ENCODE results near the gene KY. TPM values are rescaled to one million over a fixed set of nuclear protein-coding genes. Genes with fewer than 3 reads are reported as not detected.

KY gene
- total RNA-seq, 2 experiments from 2014 or later, result not detected

DNA sequence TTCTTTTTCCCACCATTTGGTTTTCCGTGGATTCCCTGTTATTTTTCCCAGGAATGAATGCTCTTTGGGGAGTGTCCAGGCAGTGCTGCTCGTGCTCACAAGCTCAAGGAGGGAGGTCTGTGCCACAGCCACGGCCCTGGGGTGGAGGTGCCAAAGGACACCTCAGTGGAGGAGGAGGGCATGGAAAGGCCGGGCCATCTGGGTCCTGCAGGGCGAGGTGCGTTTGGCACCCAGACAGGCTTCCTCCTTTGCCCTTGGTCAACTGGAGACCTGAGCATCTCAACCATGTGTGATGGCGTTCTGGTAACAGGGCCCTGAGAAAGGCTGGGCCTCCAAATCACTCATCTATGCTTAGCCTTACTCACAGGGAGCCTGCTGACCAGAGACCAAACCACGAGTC, 25.4 kb downstream of the KY start:
- Histone ChIP-seq H3K4me1 (ENCODE audit: insufficient read depth, low read length, poor library complexity, severe bottlenecking) (no peaks in the 10 kb centered on the region), H3K27ac (ENCODE audit: low read depth, low read length, poor library complexity, severe bottlenecking) (no peak overlapping the region), H3K4me3 (ENCODE audit: low read depth, low read length, poor library complexity, severe bottlenecking) (no peak overlapping the region), H3K9me3 (ENCODE audit: low read length) (0 out of 2 replicates have a peak, but pooled peaks cover 5% of the 10 kb centered on the region), H4K20me1 (ENCODE audit: insufficient read depth, low read length) (no peaks in the 10 kb centered on the region), H2AFZ (ENCODE audit: low read length) (no peak overlapping the region), H3K36me3 (ENCODE audit: insufficient read depth, low read length) (no peaks in the 10 kb centered on the region), H3K9me2 (ENCODE audit: insufficient read depth, low read length) (no peaks in the 10 kb centered on the region), H3K4me2 (ENCODE audit: low read length) (no peak overlapping the region), H3K79me2 (ENCODE audit: insufficient read depth, low read depth, low read length) (no peaks in the 10 kb centered on the region)
- CTCF ChIA-PET (ENCODE audit: unreplicated experiment), result no interaction called here
- intact Hi-C loops (cut with micrococcal nuclease; ENCODE audit: unreplicated experiment), result no loop called here
- no peak for TF ChIP-seq CTCF (conservative IDR thresholded peaks at IDR 0.05; ENCODE audit: low read length)
- TF ChIP-seq EZH2phosphoT487 (IDR thresholded peaks at IDR 0.05; ENCODE audit: borderline replicate concordance, low read depth, low read length), result no peak
- POLR2A ChIA-PET, result no interaction called here
- BruUV-seq (replicated peaks), result no TSS peak
- no peak for DNase-seq (ENCODE audit: low spot score)

- Histone ChIP-seq H3K9me2 (ENCODE audit: insufficient read depth, low read length) (no peaks in the 10 kb centered on the region), H3K4me2 (ENCODE audit: low read length) (no peak overlapping the region), H4K20me1 (ENCODE audit: insufficient read depth, low read length) (no peaks in the 10 kb centered on the region), H3K4me3 (ENCODE audit: low read depth, low read length, poor library complexity, severe bottlenecking) (no peak overlapping the region), H3K9me3 (ENCODE audit: low read length) (no peaks in the 10 kb centered on the region), H3K4me1 (ENCODE audit: insufficient read depth, low read length, poor library complexity, severe bottlenecking) (no peaks in the 10 kb centered on the region), H3K79me2 (ENCODE audit: insufficient read depth, low read depth, low read length) (no peaks in the 10 kb centered on the region), H3K36me3 (ENCODE audit: insufficient read depth, low read length) (no peaks in the 10 kb centered on the region), H2AFZ (ENCODE audit: low read length) (no peak overlapping the region), H3K27ac (ENCODE audit: low read depth, low read length, poor library complexity, severe bottlenecking) (no peak overlapping the region)
- no peak for DNase-seq (ENCODE audit: low spot score)
- TF ChIP-seq CTCF (conservative IDR thresholded peaks at IDR 0.05; ENCODE audit: low read length) (no peak), EZH2phosphoT487 (IDR thresholded peaks at IDR 0.05; ENCODE audit: borderline replicate concordance, low read depth, low read length) (no peak)
- ChIA-PET CTCF (ENCODE audit: unreplicated experiment) (interaction anchor here (1.1 kb wide), 1 partner anchor 30 kb away, joined by 3 read pairs; no protein-coding TSS in a partner anchor), POLR2A (no interaction called here)
- intact Hi-C loops (cut with micrococcal nuclease; ENCODE audit: unreplicated experiment), result no loop called here
- BruUV-seq (replicated peaks), result no TSS peak
Measured at GRCh38 chr3:134624537-134625287, 26.1 kb downstream of the KY start.

GRCh38 chr3:134623615-134624245, 27.1 kb downstream of the KY start:
- Histone ChIP-seq H3K36me3 (ENCODE audit: insufficient read depth, low read length) (no peaks in the 10 kb centered on the region), H3K9me2 (ENCODE audit: insufficient read depth, low read length) (no peaks in the 10 kb centered on the region), H3K4me3 (ENCODE audit: low read depth, low read length, poor library complexity, severe bottlenecking) (no peak overlapping the region), H4K20me1 (ENCODE audit: insufficient read depth, low read length) (no peaks in the 10 kb centered on the region), H3K27ac (ENCODE audit: low read depth, low read length, poor library complexity, severe bottlenecking) (no peak overlapping the region), H3K4me2 (ENCODE audit: low read length) (no peak overlapping the region), H2AFZ (ENCODE audit: low read length) (no peak overlapping the region), H3K79me2 (ENCODE audit: insufficient read depth, low read depth, low read length) (no peaks in the 10 kb centered on the region), H3K4me1 (ENCODE audit: insufficient read depth, low read length, poor library complexity, severe bottlenecking) (no peaks in the 10 kb centered on the region), H3K9me3 (ENCODE audit: low read length) (no peaks in the 10 kb centered on the region)
- intact Hi-C loops (cut with micrococcal nuclease; ENCODE audit: unreplicated experiment), result no loop called here
- ChIA-PET POLR2A (no interaction called here), CTCF (ENCODE audit: unreplicated experiment) (interaction anchor here (1.1 kb wide), 1 partner anchor 31 kb away, joined by 3 read pairs; no protein-coding TSS in a partner anchor)
- BruUV-seq (replicated peaks), result no TSS peak
- TF ChIP-seq CTCF (conservative IDR thresholded peaks at IDR 0.05; ENCODE audit: low read length), result no peak
- TF ChIP-seq EZH2phosphoT487 (IDR thresholded peaks at IDR 0.05; ENCODE audit: borderline replicate concordance, low read depth, low read length), result no peak
- DNase-seq (ENCODE audit: low spot score), result no peak

All from OCI-LY7 (cell line).